Measurements from ENCODE around the gene SPINK8.

The SPINK8 gene

DNA sequence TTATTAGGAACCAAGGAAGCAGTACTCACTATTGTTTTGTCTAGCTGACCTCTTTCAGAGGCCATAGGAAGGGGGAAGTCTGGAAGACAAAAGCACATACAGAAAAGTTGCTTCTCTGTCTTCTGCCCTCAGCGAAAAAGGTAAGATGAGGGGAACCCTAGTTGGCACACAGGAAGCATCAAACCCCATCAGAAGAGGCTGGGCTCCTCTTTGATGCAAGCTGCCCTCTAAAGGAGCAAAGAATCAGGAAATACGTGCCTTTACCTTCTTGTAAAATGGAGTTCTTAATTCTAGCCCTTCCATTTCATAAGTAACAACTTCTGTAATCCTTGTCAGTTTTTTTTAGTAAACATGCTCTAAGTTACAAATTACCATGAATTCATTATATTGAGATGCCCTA, 12.5 kb downstream of the SPINK8 start:
- in situ Hi-C loops (cut with HindIII; ENCODE audit: low sequenced_read_pairs), result no loop called here
- TF ChIP-seq CTCF (IDR thresholded peaks at IDR 0.05; ENCODE audit: low read depth, low read length), result no peak
- DNase-seq (ENCODE audit: low read depth, low spot score), result no peak
- no peak overlapping the region for H3K4me3 ChIP-seq (ENCODE audit: low read depth, low read length)

DNA sequence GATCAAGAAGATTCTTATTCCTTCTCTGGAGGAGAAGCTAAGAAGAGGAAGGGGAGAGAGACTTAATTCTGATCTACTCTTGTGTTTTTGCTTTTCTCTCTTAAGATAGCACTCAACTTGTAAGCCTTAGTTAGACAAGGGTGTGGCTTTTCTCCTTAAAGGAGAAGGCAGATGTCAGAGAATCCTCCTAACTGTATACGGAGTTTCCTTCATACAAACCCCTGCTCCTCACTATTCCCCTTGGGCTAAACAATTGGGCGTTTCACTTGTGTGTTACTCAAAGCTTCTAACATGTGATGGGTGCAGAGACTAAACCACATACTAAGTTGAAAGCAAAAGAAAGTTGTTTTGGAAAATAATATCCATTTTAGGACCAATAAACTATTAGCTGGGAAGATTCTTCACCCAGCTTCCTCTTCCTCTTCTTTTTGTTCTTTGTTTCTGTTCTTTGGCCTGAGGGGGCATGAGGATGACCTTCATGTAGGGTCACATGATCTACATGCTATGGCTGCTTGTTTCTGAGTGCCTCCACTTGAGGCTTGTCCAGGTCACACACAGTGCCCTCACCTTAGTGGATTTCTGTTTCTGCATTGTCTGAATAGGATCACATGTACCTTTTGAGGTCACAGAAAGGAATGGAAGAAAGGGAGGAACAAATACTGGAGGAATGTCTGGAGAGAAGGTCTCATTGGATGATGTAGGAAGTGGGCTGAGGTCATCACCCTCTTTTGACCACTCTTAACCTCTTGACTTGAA, 14.6 kb downstream of the SPINK8 start:
- no peak for TF ChIP-seq CTCF (IDR thresholded peaks at IDR 0.05; ENCODE audit: low read depth, low read length)
- H3K4me3 ChIP-seq (ENCODE audit: low read depth, low read length), result no peak overlapping the region
- in situ Hi-C loops (cut with HindIII; ENCODE audit: low sequenced_read_pairs), result no loop called here
- no peak for DNase-seq (ENCODE audit: low read depth, low spot score)

DNA sequence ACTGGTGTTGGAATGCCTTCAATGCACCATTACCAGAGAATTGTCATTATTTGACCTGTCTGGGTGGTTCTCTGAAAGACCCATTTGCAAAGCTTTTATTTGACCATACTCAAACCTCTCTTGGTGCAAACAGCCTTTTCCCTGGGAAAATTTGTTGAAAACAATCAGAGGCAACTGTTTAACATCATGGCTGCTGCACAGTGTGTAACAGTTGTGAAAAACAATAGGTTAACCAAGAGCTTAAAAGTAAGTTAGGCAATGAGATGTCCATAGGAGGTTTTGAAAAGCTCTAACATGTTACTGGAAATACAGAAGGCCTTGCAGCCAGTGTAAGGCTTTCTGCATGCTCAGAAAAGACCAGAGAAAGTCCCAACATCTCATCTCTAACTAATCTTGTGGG, 18.9 kb downstream of the SPINK8 start:
- TF ChIP-seq CTCF (IDR thresholded peaks at IDR 0.05; ENCODE audit: low read depth, low read length), result no peak
- in situ Hi-C loops (cut with HindIII; ENCODE audit: low sequenced_read_pairs), result no loop called here
- DNase-seq (ENCODE audit: low read depth, low spot score), result no peak
- H3K4me3 ChIP-seq (ENCODE audit: low read depth, low read length), result no peak overlapping the region

DNA sequence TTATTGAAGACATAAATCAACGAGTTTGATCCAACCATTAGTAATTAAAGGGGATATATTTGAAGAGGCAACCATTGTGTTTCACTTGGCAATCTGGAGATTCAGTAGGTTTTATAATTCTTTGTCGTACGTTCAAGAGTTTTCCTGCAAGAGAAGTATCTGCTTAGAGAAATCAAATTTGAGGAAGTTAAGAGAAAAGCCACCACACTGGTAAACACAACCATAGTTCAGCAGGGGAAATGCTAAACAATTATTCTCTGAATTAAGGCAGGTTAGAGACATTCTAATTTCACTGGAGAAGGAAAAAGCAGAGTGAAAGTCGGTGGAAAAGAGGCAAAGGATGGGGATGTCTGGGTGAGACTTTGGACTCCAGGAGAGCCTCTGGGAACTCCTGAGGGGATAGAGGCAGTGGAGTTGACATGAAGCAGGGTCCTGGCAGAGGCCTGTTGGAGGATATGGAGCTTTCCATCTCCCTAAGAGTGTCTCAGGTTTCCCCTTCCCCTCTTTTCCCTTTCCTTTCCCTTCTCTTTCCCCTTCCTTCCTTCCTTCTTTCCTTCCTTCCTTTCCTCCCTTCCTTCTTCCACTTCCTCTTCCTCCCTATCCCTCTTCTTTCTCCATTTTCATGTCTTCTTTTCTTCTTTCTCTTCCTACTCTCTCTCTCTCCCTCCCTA, 26.5 kb downstream of the SPINK8 start:
- TF ChIP-seq CTCF (IDR thresholded peaks at IDR 0.05; ENCODE audit: low read depth, low read length), result no peak
- no peak overlapping the region for H3K4me3 ChIP-seq (ENCODE audit: low read depth, low read length)
- no peak for DNase-seq (ENCODE audit: low read depth, low spot score)
- in situ Hi-C loops (cut with HindIII; ENCODE audit: low sequenced_read_pairs), result no loop called here

DNA sequence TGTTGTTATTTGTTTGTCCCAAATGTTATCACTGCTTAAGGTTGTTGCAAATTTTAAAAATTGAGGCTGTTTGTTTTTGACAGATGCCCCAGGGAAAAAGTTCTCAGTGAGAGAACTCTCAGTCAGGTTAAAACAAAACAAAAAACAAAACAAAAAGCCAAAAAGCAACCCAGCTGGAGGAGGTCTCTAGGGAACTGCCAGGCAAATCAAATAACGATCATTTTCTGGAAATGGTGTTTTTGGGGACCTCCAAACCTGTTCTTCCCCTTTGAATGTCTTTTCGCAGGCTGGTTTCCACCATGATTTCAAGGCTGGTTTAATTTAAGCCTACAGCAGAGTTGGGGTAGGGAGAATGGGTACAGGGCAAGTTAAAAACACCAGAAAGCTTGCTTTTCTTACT, 27.2 kb downstream of the SPINK8 start:
- TF ChIP-seq CTCF (IDR thresholded peaks at IDR 0.05; ENCODE audit: low read depth, low read length), result no peak
- H3K4me3 ChIP-seq (ENCODE audit: low read depth, low read length), result no peak overlapping the region
- no peak for DNase-seq (ENCODE audit: low read depth, low spot score)
- in situ Hi-C loops (cut with HindIII; ENCODE audit: low sequenced_read_pairs), result no loop called here

GRCh38 chr3:48305396-48305795, 28.1 kb downstream of the SPINK8 start:
- TF ChIP-seq CTCF (IDR thresholded peaks at IDR 0.05; ENCODE audit: low read depth, low read length), result no peak
- in situ Hi-C loops (cut with HindIII; ENCODE audit: low sequenced_read_pairs), result no loop called here
- no peak for DNase-seq (ENCODE audit: low read depth, low spot score)
- H3K4me3 ChIP-seq (ENCODE audit: low read depth, low read length), result no peak overlapping the region
